Measurements from ENCODE around the gene SORBS2. TPM values are rescaled to one million over a fixed set of nuclear protein-coding genes. Genes with fewer than 3 reads are reported as not detected.

SORBS2 gene
- total RNA-seq, 1 donor from 2014 or later = 1.1 TPM

GRCh38 chr4:185834088-185834487 lies 22.1 kb upstream of the SORBS2 start:
- no peak for TF ChIP-seq CTCF (IDR thresholded peaks at IDR 0.05; ENCODE audit: insufficient read depth, low read length, severe bottlenecking)
- H3K36me3 ChIP-seq (ENCODE audit: control insufficient read depth, insufficient read depth, low read length) = no peaks in the 10 kb centered on the region
- no peak for FAIRE-seq
- no peak for DNase-seq (ENCODE audit: low read depth)
- no peak overlapping the region for H3K4me3 ChIP-seq (ENCODE audit: low read depth, low read length)
- H3K27me3 ChIP-seq (ENCODE audit: control insufficient read depth, insufficient read depth, low read length) = no peaks in the 10 kb centered on the region

GRCh38 chr4:185833055-185833598 lies 21.1 kb upstream of the SORBS2 start:
- Histone ChIP-seq H3K4me3 (ENCODE audit: low read depth, low read length) (no peak overlapping the region), H3K36me3 (ENCODE audit: control insufficient read depth, insufficient read depth, low read length) (no peaks in the 10 kb centered on the region), H3K27me3 (ENCODE audit: control insufficient read depth, insufficient read depth, low read length) (no peaks in the 10 kb centered on the region)
- DNase-seq (ENCODE audit: low read depth) = no peak
- no peak for FAIRE-seq
- TF ChIP-seq CTCF (IDR thresholded peaks at IDR 0.05; ENCODE audit: insufficient read depth, low read length, severe bottlenecking) = no peak

- DNase-seq (ENCODE audit: low read depth) (peak; percentile 40), FAIRE-seq (no peak)
- no peak for TF ChIP-seq CTCF (IDR thresholded peaks at IDR 0.05; ENCODE audit: insufficient read depth, low read length, severe bottlenecking)
- Histone ChIP-seq H3K27me3 (ENCODE audit: control insufficient read depth, insufficient read depth, low read length) (no peaks in the 10 kb centered on the region), H3K4me3 (ENCODE audit: low read depth, low read length) (no peak overlapping the region), H3K36me3 (ENCODE audit: control insufficient read depth, insufficient read depth, low read length) (no peaks in the 10 kb centered on the region)
Measured at GRCh38 chr4:185831125-185831815, 19.3 kb upstream of the SORBS2 start.

- DNase-seq (ENCODE audit: low read depth) (no peak), FAIRE-seq (no peak)
- no peaks in the 10 kb centered on the region for H3K36me3 ChIP-seq (ENCODE audit: control insufficient read depth, insufficient read depth, low read length)
- no peak for TF ChIP-seq CTCF (IDR thresholded peaks at IDR 0.05; ENCODE audit: insufficient read depth, low read length, severe bottlenecking)
- H3K4me3 ChIP-seq (ENCODE audit: low read depth, low read length) = no peak overlapping the region
- no peaks in the 10 kb centered on the region for H3K27me3 ChIP-seq (ENCODE audit: control insufficient read depth, insufficient read depth, low read length)
Measured at GRCh38 chr4:185830263-185830994, 18.4 kb upstream of the SORBS2 start.

GRCh38 chr4:185826381-185826780 lies 14.4 kb upstream of the SORBS2 start:
- DNase-seq (ENCODE audit: low read depth) = no peak
- no peaks in the 10 kb centered on the region for H3K36me3 ChIP-seq (ENCODE audit: control insufficient read depth, insufficient read depth, low read length)
- no peaks in the 10 kb centered on the region for H3K27me3 ChIP-seq (ENCODE audit: control insufficient read depth, insufficient read depth, low read length)
- FAIRE-seq = no peak
- no peak for TF ChIP-seq CTCF (IDR thresholded peaks at IDR 0.05; ENCODE audit: insufficient read depth, low read length, severe bottlenecking)
- no peak overlapping the region for H3K4me3 ChIP-seq (ENCODE audit: low read depth, low read length)
